Caco-2 (cell line): ENCODE measurements around the gene SOS1. TPM values are rescaled to one million over a fixed set of nuclear protein-coding genes. Genes with fewer than 3 reads are reported as not detected.
A peak's percentile ranks its signal among the peaks of the same experiment; 100 is the strongest.
"Not testable (repeated sequence)": the region's sequence is repeated elsewhere in the genome, so short reads cannot be mapped to it uniquely, and the experiment has no call there.

Experiments
- BruUV-seq: library from RNA; stranded (reverse); fragments of 400-500 nt; replicated peaks from 2 replicates; lab custom pipeline; 2021; lab: Mats Ljungman, UMichigan
- CTCF ChIA-PET: fragments of 300-600 bp; sonication (Branson Sonifier 250); formaldehyde crosslinking; loops from one replicate; lab custom pipeline; 2022; ENCODE audit warnings: antibody characterized with exemption; lab: Charles Lee
- POLR2A ChIA-PET: fragments of 300-600 bp; sonication (Branson Sonifier 250); formaldehyde crosslinking; loops from one replicate; lab custom pipeline; 2022; ENCODE audit warnings: antibody characterized with exemption; lab: Charles Lee
- DNase-seq, 2 experiments: peaks; one replicate each; pipeline versions ENCODE4 v3.0.0 to v3.0.0-alpha.2; 2020 to 2022
- H3K27me3 ChIP-seq: replicated peaks from 2 replicates; pipeline ENCODE4 v1.6.0; 2011; ENCODE audit warnings: low read length; ENCODE audit not compliant: control insufficient read depth, insufficient read depth
- H3K36me3 ChIP-seq: 2 replicates; pipeline ENCODE4 v1.5.1; 2011; ENCODE audit warnings: low read length; ENCODE audit not compliant: control insufficient read depth, insufficient read depth
- H3K4me1 ChIP-seq: fragments of 250-450 bp; sonication (Bioruptor Pico); 2 replicates; pipeline ENCODE4 v1.5.1; 2020; ENCODE audit warnings: mild to moderate bottlenecking
- H3K4me3 ChIP-seq: 2 replicates; pipeline ENCODE4 v1.5.1; 2011; ENCODE audit warnings: low read depth, mild to moderate bottlenecking, control low read depth, low read length
- H3K9me3 ChIP-seq: fragments of 250-450 bp; sonication (Bioruptor Pico); 2 replicates; pipeline ENCODE4 v1.5.1; 2020; ENCODE audit warnings: mild to moderate bottlenecking, moderate library complexity
- H3K27ac Mint-ChIP-seq: one replicate; pipeline ENCODE4 v1.8.0; 2022; ENCODE audit warnings: mixed read lengths; ENCODE audit not compliant: unreplicated experiment
- H3K27me3 Mint-ChIP-seq: one replicate; pipeline ENCODE4 v1.8.0; 2022; ENCODE audit warnings: mixed read lengths; ENCODE audit not compliant: insufficient read depth, unreplicated experiment
- H3K36me3 Mint-ChIP-seq: one replicate; pipeline ENCODE4 v1.8.0; 2022; ENCODE audit warnings: mild to moderate bottlenecking, mixed read lengths; ENCODE audit not compliant: insufficient read depth, unreplicated experiment
- H3K4me1 Mint-ChIP-seq: one replicate; pipeline ENCODE4 v1.8.0; 2022; ENCODE audit warnings: low read depth, mixed read lengths; ENCODE audit not compliant: unreplicated experiment
- H3K4me3 Mint-ChIP-seq: one replicate; pipeline ENCODE4 v1.8.0; 2022; ENCODE audit warnings: mild to moderate bottlenecking, moderate library complexity, mixed read lengths; ENCODE audit not compliant: unreplicated experiment
- H3K9me3 Mint-ChIP-seq: one replicate; pipeline ENCODE4 v1.8.0; 2022; ENCODE audit warnings: mixed read lengths; ENCODE audit not compliant: unreplicated experiment
- CTCF ChIP-seq, 2 experiments: fragments of 200-600 bp in 1 of 2; IDR thresholded peaks; 1 replicate in 1 of 2; 2 replicates in 1 of 2; pipeline versions ENCODE4 v1.5.1 to v1.8.0; 2011 to 2022; ENCODE audit warnings: antibody characterized with exemption in 1 of 2, control low read depth in 1 of 2, inconsistent platforms in 1 of 2, low read depth in 1 of 2, low read length in 1 of 2, mild to moderate bottlenecking in 1 of 2, moderate library complexity in 1 of 2; ENCODE audit not compliant: insufficient read depth in 1 of 2, severe bottlenecking in 1 of 2, unreplicated experiment in 1 of 2
- intact Hi-C: fragments of 100-400 bp; cut with micrococcal nuclease; formaldehyde crosslinking; loops from one replicate; pipeline ENCODE4 v1.10.0; 2022; ENCODE audit not compliant: unreplicated experiment
- total RNA-seq: library from RNA; stranded (reverse); gene quantifications from 2 replicates; pipeline ENCODE4 v1.2.3, GENCODE V29; 2022

The SOS1 gene
- total RNA-seq, 1 experiment from 2014 or later, result 49.7 TPM

- Mint-ChIP-seq H3K36me3 (no peaks in the 10 kb centered on the region), H3K4me1 (peaks cover 17% of the 10 kb centered on the region), H3K9me3 (no peaks in the 10 kb centered on the region), H3K4me3 (no peak overlapping the region), H3K27ac (no peak overlapping the region), H3K27me3 (no peaks in the 10 kb centered on the region)
- intact Hi-C loops, result no loop called here
- no peak for TF ChIP-seq CTCF (IDR thresholded peaks at IDR 0.05; ENCODE audit: insufficient read depth in 1 of 2, low read depth in 1 of 2, low read length in 1 of 2, severe bottlenecking in 1 of 2, unreplicated experiment in 1 of 2)
- no peaks in the 10 kb centered on the region for H3K36me3 ChIP-seq
- no TSS peak for BruUV-seq
- ChIA-PET POLR2A (no interaction called here), CTCF (no interaction called here)
- peaks cover 23% of the 10 kb centered on the region for H3K4me1 ChIP-seq
- H3K4me3 ChIP-seq, result no peak overlapping the region
- no peak for DNase-seq
- H3K27me3 ChIP-seq, result no peaks in the 10 kb centered on the region
- no peaks in the 10 kb centered on the region for H3K9me3 ChIP-seq
Observed at GRCh38 chr2:39140322-39140847, 19.5 kb upstream of the SOS1 start.

- H3K9me3 ChIP-seq, result no peaks in the 10 kb centered on the region
- peaks cover 23% of the 10 kb centered on the region for H3K4me1 ChIP-seq
- H3K27me3 Mint-ChIP-seq, result no peaks in the 10 kb centered on the region
- H3K27ac Mint-ChIP-seq, result no peak overlapping the region
- no peaks in the 10 kb centered on the region for H3K36me3 ChIP-seq
- no peaks in the 10 kb centered on the region for H3K27me3 ChIP-seq
- no TSS peak for BruUV-seq
- ChIA-PET POLR2A (interaction anchor here (1.0 kb wide), 1 partner anchor 19 kb away, joined by 3 read pairs; the partner anchor contains the start of gene SOS1), CTCF (no interaction called here)
- no peak for TF ChIP-seq CTCF (IDR thresholded peaks at IDR 0.05; ENCODE audit: insufficient read depth in 1 of 2, low read depth in 1 of 2, low read length in 1 of 2, severe bottlenecking in 1 of 2, unreplicated experiment in 1 of 2)
- intact Hi-C loops, result loop anchor here (1.0 kb wide), 1 partner anchor 18 kb away; the partner anchor contains the start of gene SOS1
- no peak for DNase-seq
- H3K4me1 Mint-ChIP-seq, result peaks cover 17% of the 10 kb centered on the region
- no peak overlapping the region for H3K4me3 Mint-ChIP-seq
- no peaks in the 10 kb centered on the region for H3K36me3 Mint-ChIP-seq
- no peak overlapping the region for H3K4me3 ChIP-seq
- no peaks in the 10 kb centered on the region for H3K9me3 Mint-ChIP-seq
Observed at GRCh38 chr2:39139511-39140237, 18.8 kb upstream of the SOS1 start.

- H3K27me3 ChIP-seq, result no peaks in the 10 kb centered on the region
- no peaks in the 10 kb centered on the region for H3K9me3 ChIP-seq
- DNase-seq, result no peak
- TF ChIP-seq CTCF (IDR thresholded peaks at IDR 0.05; ENCODE audit: insufficient read depth in 1 of 2, low read depth in 1 of 2, low read length in 1 of 2, severe bottlenecking in 1 of 2, unreplicated experiment in 1 of 2), result no peak
- ChIA-PET CTCF (no interaction called here), POLR2A (interaction anchor here (0.8 to 1.0 kb wide), 2 partner anchors 14 to 18 kb away, joined by 3 read pairs; partner anchors contain the start of gene SOS1)
- H3K4me1 ChIP-seq, result peaks cover 23% of the 10 kb centered on the region
- H3K4me3 ChIP-seq, result no peak overlapping the region
- H3K36me3 ChIP-seq, result no peaks in the 10 kb centered on the region
- Mint-ChIP-seq H3K9me3 (no peaks in the 10 kb centered on the region), H3K27ac (no peak overlapping the region), H3K36me3 (no peaks in the 10 kb centered on the region), H3K4me3 (no peak overlapping the region), H3K4me1 (peaks cover 17% of the 10 kb centered on the region), H3K27me3 (no peaks in the 10 kb centered on the region)
- intact Hi-C loops, result loop anchor here (1.0 kb wide), 1 partner anchor 18 kb away; the partner anchor contains the start of gene SOS1
- BruUV-seq, result no TSS peak
Observed at GRCh38 chr2:39138837-39139211, 18.0 kb upstream of the SOS1 start.

GRCh38 chr2:39138187-39138836, 17.5 kb upstream of the SOS1 start:
- peaks cover 17% of the 10 kb centered on the region for H3K4me1 Mint-ChIP-seq
- peak overlapping the region; percentile 34 for H3K4me3 Mint-ChIP-seq
- H3K4me3 ChIP-seq, BruUV-seq, H3K36me3 Mint-ChIP-seq, intact Hi-C loops, H3K27me3 ChIP-seq, CTCF ChIA-PET, H3K9me3 Mint-ChIP-seq, H3K9me3 ChIP-seq, H3K36me3 ChIP-seq, H3K27me3 Mint-ChIP-seq: not testable (repeated sequence)
- peaks cover 23% of the 10 kb centered on the region for H3K4me1 ChIP-seq
- H3K27ac Mint-ChIP-seq, result peak overlapping the region; percentile 42
- peak in 1 of 2 experiments; percentile 30 for DNase-seq
- POLR2A ChIA-PET, result interaction anchor here (0.8 kb wide), 1 partner anchor 14 kb away, joined by 3 read pairs; no protein-coding TSS in a partner anchor
